T follicular helper cell (primary cell): ENCODE results near the gene KIAA1143.

ENCODE experiments used
- DNase-seq: peaks from one replicate; pipeline ENCODE4 v3.0.0-alpha.2; 2020; ENCODE audit warnings: low read depth
- total RNA-seq, 2 experiments: gene quantifications; one replicate each; lab custom pipeline; 2026; lab: John Stamatoyannopoulos, UW

Gene KIAA1143
- total RNA-seq, result 68.5 to 70.0 reads per million in 2 experiments

DNA sequence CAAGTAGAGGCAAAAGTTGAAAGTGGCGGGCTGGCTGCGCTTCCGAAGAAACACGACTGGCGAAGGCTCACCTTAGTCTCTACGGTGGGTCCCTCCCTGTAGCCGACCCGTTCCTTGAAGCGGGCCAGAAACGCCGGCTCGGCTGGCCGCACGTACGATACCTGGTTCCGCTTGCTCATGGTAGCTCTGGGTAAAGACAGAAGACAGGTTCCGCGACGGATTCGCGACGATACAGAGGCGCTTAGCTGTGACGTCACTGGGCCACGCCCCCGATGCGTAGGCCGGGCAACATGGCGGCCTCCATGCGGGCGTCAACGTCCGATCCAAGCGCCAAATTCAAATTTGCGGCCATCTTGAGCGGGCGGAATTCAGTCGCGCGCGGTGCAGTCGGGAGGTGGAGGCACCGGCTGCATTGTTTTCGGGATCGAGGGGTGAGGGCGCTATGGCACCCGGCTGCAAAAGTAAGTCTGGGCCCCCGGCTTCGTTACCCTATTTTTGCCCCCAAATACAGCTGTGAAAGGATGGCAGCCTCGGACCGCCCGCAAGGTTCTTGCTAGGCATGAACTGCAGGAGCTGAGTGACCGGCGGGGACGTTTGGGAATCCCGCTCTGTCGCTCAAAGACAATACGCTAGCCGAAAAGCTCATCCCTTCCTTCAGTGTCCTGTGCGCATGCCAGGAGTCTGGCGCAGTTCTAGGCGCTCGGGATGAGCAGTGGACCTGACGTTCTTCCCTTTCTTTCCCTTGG is at the start of gene KIAA1143, which contains the start of gene KIF15:
Gene KIAA1143, minus strand, starts transcription at position 196 of the 746 bp plus-strand sequence. Its CDS starts 17 bp downstream, at position 179.
Gene KIF15, plus strand, starts transcription at position 371 of the 746 bp plus-strand sequence. Its CDS starts 72 bp downstream, at position 443.
- peak; percentile 95 for DNase-seq

GRCh38 chr3:44805960-44806359 is 44.5 kb upstream of the KIAA1143 start:
- DNase-seq, result no peak

DNA sequence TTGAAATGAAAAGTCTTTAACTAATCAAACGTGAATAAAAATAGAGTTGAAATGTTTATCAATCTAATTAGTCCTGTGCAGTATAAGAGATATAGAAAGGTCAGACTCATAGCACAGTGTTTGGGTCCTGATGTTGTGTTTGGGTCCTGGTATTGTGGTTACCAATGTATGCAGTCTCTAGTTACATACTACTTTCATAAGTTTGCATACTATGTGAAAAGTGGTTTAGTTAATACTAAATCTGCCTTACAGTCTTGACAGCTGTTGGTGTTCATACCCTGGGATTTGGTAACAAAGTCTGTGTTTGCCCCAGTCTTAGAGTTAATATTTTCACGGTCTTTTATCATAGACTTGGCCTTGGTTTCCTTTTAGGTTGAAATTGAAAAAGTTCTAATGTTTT is 41.9 kb upstream of the KIAA1143 start:
- no peak for DNase-seq

DNA sequence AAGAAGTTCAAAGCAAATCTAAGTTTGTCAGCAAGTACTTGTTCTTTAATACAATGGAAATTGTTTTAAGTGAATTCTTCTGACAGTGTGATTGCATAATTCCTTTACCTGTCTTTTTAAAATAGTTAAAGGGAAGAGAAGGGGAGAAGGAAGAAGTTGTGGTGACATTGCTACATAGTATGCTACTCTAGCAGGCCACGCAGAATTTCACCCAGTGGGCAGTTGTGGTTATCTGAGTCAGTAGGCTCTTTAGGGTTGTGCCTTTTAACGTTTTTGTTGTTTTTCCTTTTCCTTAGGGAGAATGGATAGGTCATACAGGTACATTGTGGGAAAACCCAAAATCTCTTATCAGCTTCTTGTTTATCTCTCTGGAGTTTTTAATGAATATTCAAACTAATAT is 40.6 kb upstream of the KIAA1143 start:
- DNase-seq, result no peak

DNA sequence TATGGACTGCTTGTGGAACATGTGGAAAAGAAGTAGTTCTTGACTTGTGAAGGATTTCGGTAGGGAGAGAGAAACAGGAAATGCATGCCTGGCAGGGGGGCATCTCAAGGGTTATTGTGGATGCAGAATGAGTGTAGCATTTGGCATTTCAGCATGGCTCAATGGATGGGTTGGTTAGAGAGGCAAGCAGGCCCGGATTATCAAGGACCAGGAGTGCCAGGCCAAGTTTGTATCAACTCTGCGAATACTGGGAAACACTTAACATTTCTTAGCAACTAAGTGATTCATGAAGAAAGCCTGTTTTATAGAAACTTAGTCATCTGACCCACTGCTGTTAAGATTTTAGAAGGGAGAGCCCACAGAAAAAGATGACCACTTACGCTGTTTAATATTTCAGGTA is 33.8 kb upstream of the KIAA1143 start:
- DNase-seq, result no peak

DNA sequence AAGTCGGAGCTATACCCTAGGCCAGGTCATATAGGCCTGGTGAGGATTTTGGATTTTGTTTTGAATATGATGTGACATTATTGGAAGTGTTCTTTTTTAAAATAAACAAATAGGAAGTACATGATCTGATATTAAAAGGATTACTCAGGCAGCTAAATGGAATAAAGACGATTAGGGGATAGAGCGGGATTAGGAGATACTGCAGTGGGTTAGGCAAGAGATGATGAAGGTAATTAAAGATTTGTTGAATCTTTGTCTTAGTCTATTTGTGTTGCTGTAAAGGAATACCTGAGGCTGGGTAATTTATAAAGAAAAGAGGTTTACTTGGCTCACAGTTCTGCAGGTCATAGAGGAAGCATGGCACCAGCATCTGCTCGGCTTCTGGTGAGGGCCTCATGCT is 21.5 kb upstream of the KIAA1143 start:
- DNase-seq, result no peak

GRCh38 chr3:44772099-44772442 is 10.7 kb upstream of the KIAA1143 start:
- no peak for DNase-seq

DNA sequence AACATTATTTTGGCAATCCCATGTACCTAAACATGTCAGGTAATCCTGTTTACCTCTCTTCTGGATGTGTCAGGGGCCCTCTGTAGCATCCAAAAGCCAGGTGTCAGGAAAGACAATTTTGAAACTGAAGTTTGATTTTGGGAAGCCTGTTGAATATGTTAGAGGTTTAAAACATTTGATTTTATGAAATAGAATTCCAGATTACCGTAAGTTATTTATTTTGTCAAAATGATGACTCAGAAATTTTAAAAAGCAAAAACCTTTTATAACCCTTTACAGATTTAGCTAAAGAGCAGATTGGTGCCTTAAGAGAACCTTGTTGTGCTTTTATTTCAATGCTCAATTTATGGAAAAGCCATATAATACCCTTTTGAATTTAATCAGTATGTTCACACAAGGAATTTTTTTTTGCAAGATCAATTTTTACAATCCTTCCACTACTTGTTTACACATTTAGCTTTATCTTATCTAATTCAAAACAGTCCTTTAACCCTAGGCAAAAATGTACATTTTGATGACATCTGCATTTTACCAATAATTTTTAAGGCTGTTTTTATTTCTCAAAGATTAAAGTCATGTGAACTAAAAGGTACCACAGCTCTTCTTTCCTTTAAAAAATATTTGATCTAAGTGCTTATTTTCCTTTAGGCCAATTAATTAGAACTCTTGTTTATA is 10.1 kb upstream of the KIAA1143 start:
- DNase-seq, result no peak

GRCh38 chr3:44764248-44764647 is 2.8 kb upstream of the KIAA1143 start:
- no peak for DNase-seq

GRCh38 chr3:44762690-44763089 is 1.3 kb upstream of the KIAA1143 start:
- no peak for DNase-seq

- no peak for DNase-seq
Measured at GRCh38 chr3:44762170-44762677, 805 bp upstream of the KIAA1143 start.

- no peak for DNase-seq
Measured at GRCh38 chr3:44761101-44761423, 357 bp downstream of the KIAA1143 start.

DNA sequence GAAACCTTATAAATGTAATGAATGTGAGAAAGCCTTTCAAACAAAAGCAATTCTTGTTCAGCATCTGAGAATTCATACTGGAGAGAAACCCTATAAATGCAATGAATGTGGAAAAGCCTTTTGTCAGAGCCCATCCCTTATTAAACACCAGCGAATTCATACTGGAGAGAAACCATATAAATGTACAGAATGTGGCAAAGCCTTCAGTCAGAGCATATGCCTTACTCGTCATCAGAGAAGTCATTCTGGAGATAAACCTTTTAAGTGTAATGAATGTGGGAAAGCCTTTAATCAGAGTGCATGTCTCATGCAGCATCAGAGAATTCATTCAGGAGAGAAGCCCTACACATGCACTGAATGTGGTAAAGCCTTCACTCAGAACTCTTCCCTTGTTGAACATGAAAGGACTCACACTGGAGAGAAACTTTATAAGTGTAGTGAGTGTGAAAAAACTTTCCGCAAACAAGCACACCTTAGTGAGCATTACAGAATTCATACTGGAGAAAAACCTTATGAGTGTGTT is 26.7 kb downstream of the KIAA1143 start:
- DNase-seq, result no peak

DNA sequence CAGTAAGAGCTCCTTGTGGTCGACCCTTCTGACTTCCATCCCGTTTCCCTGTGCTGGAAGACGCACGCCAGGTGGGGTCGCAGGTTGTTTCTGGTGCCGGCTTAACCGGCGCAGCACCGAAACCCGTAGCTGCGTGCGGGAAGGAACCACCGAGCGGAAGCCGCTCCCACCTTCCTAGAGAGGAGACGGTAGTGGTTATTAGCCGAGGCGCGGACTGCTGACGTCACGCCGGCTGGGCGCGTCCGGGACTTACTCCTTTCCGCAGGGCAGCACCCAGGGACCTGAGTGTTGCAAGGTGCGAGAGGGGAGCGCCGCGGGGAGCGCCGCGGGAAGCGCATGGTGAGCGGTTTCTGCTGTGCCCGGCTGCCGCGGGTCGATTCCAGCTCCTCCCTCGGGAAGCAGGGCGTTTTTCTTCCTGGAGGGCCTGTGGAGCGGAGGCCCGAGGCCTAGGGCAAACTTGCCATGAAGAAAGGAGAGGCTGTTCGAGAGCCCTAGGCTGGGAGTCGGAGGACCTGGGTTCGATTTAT is 32.0 kb downstream of the KIAA1143 start, which contains the start of gene ZNF501:
Gene ZNF501, plus strand, starts transcription at position 252 of the 527 bp plus-strand sequence. CDS start 4,787 bp downstream, outside the sequence.
- DNase-seq, result peak; percentile 68

GRCh38 chr3:44722103-44722401 is 39.4 kb downstream of the KIAA1143 start:
- DNase-seq, result no peak

DNA sequence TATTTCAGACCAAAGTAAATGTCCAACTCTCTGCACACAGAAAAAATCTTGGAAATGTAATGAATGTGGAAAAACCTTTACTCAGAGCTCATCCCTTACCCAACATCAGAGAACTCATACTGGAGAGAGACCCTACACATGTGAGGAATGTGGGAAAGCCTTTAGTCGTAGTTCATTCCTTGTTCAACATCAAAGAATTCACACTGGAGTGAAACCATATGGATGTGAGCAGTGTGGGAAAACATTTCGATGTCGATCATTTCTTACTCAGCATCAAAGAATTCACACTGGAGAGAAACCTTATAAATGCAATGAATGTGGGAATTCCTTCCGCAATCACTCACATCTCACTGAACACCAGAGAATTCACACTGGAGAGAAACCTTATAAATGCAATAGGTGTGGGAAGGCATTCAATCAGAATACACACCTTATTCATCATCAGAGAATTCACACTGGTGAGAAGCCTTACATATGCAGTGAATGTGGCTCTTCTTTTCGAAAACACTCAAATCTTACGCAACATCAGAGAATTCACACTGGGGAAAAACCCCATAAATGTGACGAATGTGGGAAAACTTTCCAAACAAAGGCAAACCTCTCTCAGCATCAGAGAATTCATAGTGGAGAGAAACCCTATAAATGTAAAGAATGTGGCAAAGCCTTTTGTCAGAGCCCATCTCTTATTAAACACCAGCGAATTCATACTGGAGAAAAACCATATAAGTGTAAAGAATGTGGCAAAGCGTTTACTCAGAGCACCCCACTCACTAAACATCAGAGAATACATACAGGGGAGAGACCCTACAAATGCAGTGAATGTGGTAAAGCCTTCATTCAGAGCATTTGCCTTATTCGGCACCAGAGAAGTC is 40.0 kb downstream of the KIAA1143 start:
- no peak for DNase-seq

- peak; percentile 12 for DNase-seq
Measured at GRCh38 chr3:44712455-44713075, 48.9 kb downstream of the KIAA1143 start, which contains the start of gene ZNF502. Gene ZNF502, plus strand, starts transcription at chr3:44712660. Its CDS starts 7,602 bp downstream, at chr3:44720262.
